Muscle of arm (tissue), 12 donors: ENCODE measurements around the gene BEAN1. TPM values are rescaled to one million over a fixed set of nuclear protein-coding genes. Genes with fewer than 3 reads are reported as not detected.

Experiments
- DNase-seq: peaks from one replicate; pipeline ENCODE4 v3.0.0-alpha.2; 2013
- polyA plus RNA-seq, 12 donors: library from polyadenylated mRNA; unstranded; fragments of 120-200 nt; gene quantifications; one replicate each; pipeline ENCODE4 v1.2.1, GENCODE V29; 2013; ENCODE audit not compliant: insufficient read length in 12 of 12

Gene BEAN1
- polyA plus RNA-seq, 12 donors: 0.56 to 3.7 (median 1.1) TPM; not detected in 2

- no peak for DNase-seq
Observed at GRCh38 chr16:66520406-66521170, 93.5 kb downstream of the BEAN1 start.

DNA sequence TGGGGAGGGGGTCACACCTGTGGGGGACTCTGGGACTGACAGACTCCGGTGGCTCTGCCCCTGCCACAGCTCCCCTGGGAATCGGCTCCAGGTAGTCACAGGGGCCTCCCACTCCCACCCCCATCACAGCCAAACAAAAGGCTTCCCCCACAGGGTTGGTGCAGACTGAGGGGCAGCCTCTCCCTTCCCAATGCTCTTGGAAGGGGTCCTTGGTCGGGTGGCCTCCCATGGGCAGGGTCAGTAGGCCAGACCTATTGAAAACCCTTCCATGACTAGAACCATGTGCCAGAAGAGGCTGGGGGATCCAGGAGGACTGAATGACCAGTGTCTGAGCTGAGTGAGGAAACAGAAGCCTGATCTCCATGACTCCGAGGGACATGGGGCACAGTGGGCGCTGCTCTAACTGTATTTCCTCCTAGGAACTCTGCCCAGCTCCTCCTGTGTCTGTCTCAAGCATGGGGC is 94.2 kb downstream of the BEAN1 start:
- DNase-seq: no peak

DNA sequence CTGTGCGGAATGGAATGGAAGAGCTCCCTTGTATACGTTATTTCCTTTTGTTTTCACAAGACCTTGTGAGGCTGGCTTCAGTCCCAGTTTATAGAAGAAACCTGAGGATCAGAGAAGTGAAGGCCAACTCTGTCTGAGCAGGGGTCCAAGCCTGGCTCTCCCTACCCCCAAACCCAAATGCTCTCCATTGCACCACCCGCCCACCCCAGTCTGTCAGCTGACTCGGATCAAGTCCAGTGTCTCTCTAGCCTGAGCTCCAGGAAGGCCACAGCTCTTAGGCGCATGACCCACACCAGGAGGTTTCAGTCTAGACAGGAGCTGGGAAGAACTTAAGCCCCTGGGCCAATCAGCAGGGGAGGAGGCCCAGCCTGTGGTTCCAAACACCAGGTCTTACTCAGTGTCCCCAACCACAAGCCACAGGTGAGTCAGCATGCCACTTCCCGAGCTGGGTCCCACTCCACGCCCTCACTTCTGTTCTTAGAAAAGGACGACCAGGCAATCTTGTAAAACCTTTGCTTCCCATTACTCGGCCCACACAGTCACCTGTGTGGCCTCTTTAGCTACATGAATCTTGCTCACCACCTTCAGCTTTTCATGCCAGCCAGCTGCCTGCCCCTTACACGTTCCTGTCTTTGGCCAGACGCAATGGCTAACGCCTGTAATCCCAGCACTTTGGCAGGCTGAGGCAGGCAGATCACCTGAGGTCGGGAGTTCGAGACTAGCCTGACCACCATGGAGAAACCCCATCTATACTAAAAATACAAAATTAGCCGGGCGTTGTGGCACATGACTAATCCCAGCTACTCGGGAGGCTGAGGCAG is 95.1 kb downstream of the BEAN1 start:
- no peak for DNase-seq

- no peak for DNase-seq
Observed at GRCh38 chr16:66522816-66523590, 95.9 kb downstream of the BEAN1 start.

DNA sequence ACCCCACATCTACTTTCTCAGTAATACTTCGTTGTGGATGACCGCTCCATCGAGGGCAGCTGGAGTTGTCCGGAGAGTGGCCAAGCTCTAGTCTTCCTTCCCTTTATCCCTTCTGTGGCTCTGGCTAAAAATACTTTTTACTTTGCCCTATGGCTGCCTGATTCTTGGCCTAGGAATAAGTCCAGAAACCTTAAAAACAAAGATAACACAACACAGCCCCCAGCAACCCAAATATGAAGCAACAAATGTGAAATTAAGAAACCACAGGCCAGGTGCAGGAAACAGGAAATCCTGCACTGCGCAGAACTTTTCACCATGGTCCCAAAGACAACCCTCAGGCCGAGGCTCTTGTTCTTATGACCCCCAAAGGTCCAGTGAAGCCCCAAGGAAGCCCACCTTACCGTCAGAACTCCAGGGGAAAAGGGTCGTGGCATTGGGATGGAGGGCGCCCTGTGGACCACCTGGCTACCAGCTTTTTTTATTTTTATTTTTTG is 96.8 kb downstream of the BEAN1 start:
- no peak for DNase-seq

- no peak for DNase-seq
Observed at GRCh38 chr16:66524601-66525164, 97.6 kb downstream of the BEAN1 start.

- no peak for DNase-seq
Observed at GRCh38 chr16:66525396-66526180, 98.5 kb downstream of the BEAN1 start.

- no peak for DNase-seq
Observed at GRCh38 chr16:66528294-66528693, 101.2 kb downstream of the BEAN1 start.

- DNase-seq: no peak
Observed at GRCh38 chr16:66529475-66529874, 102.4 kb downstream of the BEAN1 start.

Other genes with a start within 250 kb of the BEAN1 start
- gene CDH5, start 60.6 kb upstream of the BEAN1 start, polyA plus RNA-seq: 10 to 100 TPM in 11 of 12 donors, not detected in 1; 77.8 to 91.5 (median 84.1) TPM
- gene TK2, start 122.8 kb downstream of the BEAN1 start, polyA plus RNA-seq: 10 to 100 TPM in 11 of 12 donors, not detected in 1; 11.1 to 19.2 (median 15.3) TPM
- 10 to 100 TPM in 11 of 12 donors, not detected in 1; 19.7 to 56.7 (median 25.9) TPM for gene CKLF, start 125.3 kb downstream of the BEAN1 start, polyA plus RNA-seq
- gene CMTM1, start 139.1 kb downstream of the BEAN1 start, polyA plus RNA-seq: 10 to 100 TPM in 2 of 12 donors, 1 to 10 TPM in 9, not detected in 1; 4.2 to 21.7 (median 5.1) TPM
- gene CMTM2, start 152.2 kb downstream of the BEAN1 start, polyA plus RNA-seq: under 1 TPM in 10 of 12 donors, not detected in 2; 0.21 to 0.66 (median 0.46) TPM
- gene CMTM3, start 177.4 kb downstream of the BEAN1 start, polyA plus RNA-seq: 100 to 1,000 TPM in 1 of 12 donors, 10 to 100 TPM in 10, not detected in 1; 46.8 to 105 (median 55.4) TPM